CD14-positive monocyte (primary cell): Measurements from ENCODE around the gene FUT1. TPM values are rescaled to one million over a fixed set of nuclear protein-coding genes. Genes with fewer than 3 reads are reported as not detected.

Experiments used
- DNase-seq, 3 donors: peaks; one replicate each; pipeline ENCODE4 v3.0.0-alpha.2; 2011 to 2022
- H2AFZ ChIP-seq: 2 replicates; pipeline ENCODE4 v1.6.0; 2012; ENCODE audit warnings: mild to moderate bottlenecking, low read depth, low read length, inconsistent platforms; ENCODE audit not compliant: insufficient read depth, poor library complexity, severe bottlenecking
- H3K27ac ChIP-seq, 2 donors: 1 replicate in 1 of 2; 2 replicates in 1 of 2; pipeline ENCODE4 v1.5.1; 2012 to 2013; ENCODE audit warnings: low read length in 2 of 2, control low read depth in 1 of 2, inconsistent platforms in 1 of 2, low read depth in 1 of 2, mild to moderate bottlenecking in 1 of 2
- H3K27me3 ChIP-seq, 2 donors: one replicate each; pipeline versions ENCODE4 v1.6.0 to v1.6.1; 2011 to 2013; ENCODE audit warnings: low read length in 2 of 2; ENCODE audit not compliant: control insufficient read depth in 2 of 2, insufficient read depth in 2 of 2
- H3K36me3 ChIP-seq, 2 donors: replicated peaks in 1 of 2; 1 replicate in 1 of 2; 2 replicates in 1 of 2; pipeline versions ENCODE4 v1.5.1 to v1.6.1; 2012 to 2013; ENCODE audit warnings: low read length in 2 of 2, control low read depth in 1 of 2, inconsistent platforms in 1 of 2, mild to moderate bottlenecking in 1 of 2; ENCODE audit not compliant: insufficient read depth in 2 of 2, control insufficient read depth in 1 of 2
- H3K4me1 ChIP-seq, 2 donors: 1 replicate in 1 of 2; 2 replicates in 1 of 2; pipeline versions ENCODE4 v1.5.1 to v1.6.1; 2012 to 2013; ENCODE audit warnings: low read length in 2 of 2, control low read depth in 1 of 2, inconsistent platforms in 1 of 2, mild to moderate bottlenecking in 1 of 2, moderate library complexity in 1 of 2; ENCODE audit not compliant: insufficient read depth in 2 of 2, control insufficient read depth in 1 of 2
- H3K4me2 ChIP-seq: replicated peaks from 2 replicates; pipeline ENCODE3; 2012; ENCODE audit warnings: low read length, moderate library complexity, mild to moderate bottlenecking; ENCODE audit not compliant: poor library complexity, severe bottlenecking; ENCODE audit errors: extremely low read depth
- H3K4me3 ChIP-seq, 3 experiments: fragments of 200-600 bp in 1 of 3; sonication (generic) in 1 of 3; replicated peaks in 1 of 3; 1 replicate in 2 of 3; 2 replicates in 1 of 3; pipeline ENCODE4 v1.5.1; 2011 to 2013; ENCODE audit warnings: low read length in 3 of 3, mild to moderate bottlenecking in 3 of 3, control low read depth in 2 of 3, low read depth in 2 of 3, inconsistent platforms in 1 of 3, moderate library complexity in 1 of 3
- H3K79me2 ChIP-seq: 2 replicates; pipeline ENCODE4 v1.6.0; 2012; ENCODE audit warnings: mild to moderate bottlenecking, control low read depth, inconsistent platforms, low read length, moderate library complexity; ENCODE audit not compliant: insufficient read depth
- H3K9ac ChIP-seq: 2 replicates; pipeline ENCODE4 v1.6.0; 2017; ENCODE audit warnings: low read length, mild to moderate bottlenecking; ENCODE audit not compliant: insufficient read depth, poor library complexity, severe bottlenecking
- H3K9me3 ChIP-seq, 2 donors: replicated peaks in 1 of 2; 1 replicate in 1 of 2; 2 replicates in 1 of 2; pipeline versions ENCODE4 v1.5.1 to v1.6.1; 2012 to 2013; ENCODE audit warnings: low read length in 2 of 2, control low read depth in 1 of 2; ENCODE audit not compliant: control insufficient read depth in 1 of 2, insufficient read depth in 1 of 2
- H4K20me1 ChIP-seq: 2 replicates; pipeline ENCODE4 v1.6.0; 2012; ENCODE audit warnings: mild to moderate bottlenecking, low read length, control low read depth, moderate library complexity; ENCODE audit not compliant: insufficient read depth
- H3K27ac Mint-ChIP-seq, 7 donors: one replicate each; pipeline ENCODE4 v1.8.0; 2020; ENCODE audit warnings: mild to moderate bottlenecking in 7 of 7, mixed read lengths in 7 of 7, moderate library complexity in 6 of 7, inconsistent platforms in 2 of 7
- H3K27me3 Mint-ChIP-seq, 3 donors: one replicate each; pipeline ENCODE4 v1.8.0; 2021 to 2022; ENCODE audit warnings: low read depth in 3 of 3, mild to moderate bottlenecking in 3 of 3, mixed read lengths in 3 of 3, moderate library complexity in 3 of 3, inconsistent platforms in 1 of 3
- H3K36me3 Mint-ChIP-seq, 2 donors: one replicate each; pipeline ENCODE4 v1.8.0; 2020; ENCODE audit warnings: mixed read lengths in 2 of 2, inconsistent platforms in 1 of 2, mild to moderate bottlenecking in 1 of 2
- H3K4me1 Mint-ChIP-seq: one replicate; pipeline ENCODE4 v1.8.0; 2020; ENCODE audit warnings: mild to moderate bottlenecking, mixed read lengths
- H3K4me3 Mint-ChIP-seq, 2 donors: one replicate each; pipeline ENCODE4 v1.8.0; 2020; ENCODE audit warnings: mild to moderate bottlenecking in 2 of 2, mixed read lengths in 2 of 2, moderate library complexity in 1 of 2
- H3K9me3 Mint-ChIP-seq, 7 donors: one replicate each; pipeline ENCODE4 v1.8.0; 2020 to 2022; ENCODE audit warnings: mixed read lengths in 7 of 7, mild to moderate bottlenecking in 6 of 7, moderate library complexity in 6 of 7, inconsistent platforms in 2 of 7
- WGBS: methylation state at CpG from one replicate; pipeline ENCODE4 v1.1.5; 2013; ENCODE audit warnings: missing lambda C conversion rate; ENCODE audit not compliant: insufficient coverage; 5-methylcytosine and 5-hydroxymethylcytosine counted together
- intact Hi-C, 2 donors: fragments of 100-400 bp; cut with micrococcal nuclease; formaldehyde crosslinking; loops; one replicate each; pipeline versions ENCODE4 v1.15.0 to v1.15.1; 2023
- polyA plus RNA-seq, 3 donors: library from polyadenylated mRNA; depleted of rRNA in 1 of 3; unstranded in 2 of 3; stranded (reverse) in 1 of 3; fragments of 300-500 nt in 2 of 3; fragments of >200 nt in 1 of 3; fragmentation: Illumina TruSeq in 2 of 3; gene quantifications; 1 replicate in 2 of 3; 2 replicates in 1 of 3; pipeline ENCODE4 v1.2.3, GENCODE V29; 2012 to 2021
- TF ChIP-seq, protein P1 (sequence below): fragments of 200-600 bp; IDR thresholded peaks from one replicate; pipeline ENCODE4 v1.8.0; 2022; ENCODE audit warnings: antibody characterized with exemption, mild to moderate bottlenecking

FUT1 gene
- polyA plus RNA-seq, 3 donors = 0.03 TPM; not detected in 2

DNA sequence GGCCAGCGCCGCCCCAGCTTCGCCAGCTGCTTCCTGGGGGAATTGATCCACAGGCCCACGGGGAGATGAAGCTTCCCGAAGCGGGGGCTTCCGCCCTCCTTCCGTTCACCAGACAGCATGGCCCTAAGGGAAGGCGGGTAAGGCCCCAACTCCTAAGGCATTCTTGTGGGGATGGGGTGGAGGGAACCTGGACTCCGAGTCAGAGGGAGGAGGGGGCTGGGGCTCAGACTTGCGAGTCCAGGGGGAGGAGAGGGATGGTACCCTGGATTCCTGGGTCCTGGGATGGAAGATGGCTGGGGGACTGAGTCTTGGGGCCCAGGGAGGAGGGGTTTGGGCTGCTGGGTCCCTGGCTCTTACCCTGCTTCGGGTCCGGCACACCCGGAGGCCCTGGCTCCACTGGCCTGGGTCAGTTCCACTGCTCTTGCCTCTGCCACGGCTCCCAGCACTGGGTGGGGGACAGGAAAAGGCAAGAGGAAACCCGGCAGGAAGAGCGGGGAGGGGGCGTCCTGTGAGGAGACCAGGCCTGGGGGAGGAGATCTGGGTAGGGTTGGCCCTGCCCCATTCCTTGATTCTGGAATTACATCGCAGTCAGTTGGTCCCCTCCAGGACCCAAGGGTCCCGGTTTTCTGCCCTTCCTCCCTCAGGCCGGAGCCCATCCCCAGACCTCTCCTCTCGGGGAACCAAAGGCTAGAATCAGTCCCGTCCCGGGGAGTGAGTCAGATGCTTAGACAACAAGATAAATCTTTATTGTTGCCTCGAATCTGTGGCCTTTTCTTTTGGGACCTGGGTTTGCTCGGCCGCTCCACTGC lies 12.1 kb downstream of the FUT1 start, which contains the start of gene RASIP1:
RASIP1 (minus strand) TSS at position 447 of the 809 bp plus-strand sequence; CDS start at position 119, 328 bp downstream.
- peaks cover 3 to 24% (median 14%) of the 10 kb centered on the region in 7 donors for H3K9me3 Mint-ChIP-seq
- no peaks in the 10 kb centered on the region for H3K36me3 Mint-ChIP-seq
- peaks cover 13 to 27% of the 10 kb centered on the region in 2 donors for H3K4me1 ChIP-seq
- no peaks in the 10 kb centered on the region for H3K36me3 ChIP-seq
- no peak for DNase-seq
- H3K4me3 Mint-ChIP-seq = peak within 1 kb of the TSS in 1 of 2 donors; percentile 80
- peak within 1 kb of the TSS in 1 of 7 donors; percentile 36 for H3K27ac Mint-ChIP-seq
- intact Hi-C loops = no loop called here
- peak within 1 kb of the TSS; percentile 63 for H2AFZ ChIP-seq
- H4K20me1 ChIP-seq = no peaks in the 10 kb centered on the region
- H3K27me3 Mint-ChIP-seq = peaks cover 29 to 61% (median 43%) of the 10 kb centered on the region in 3 donors
- peaks cover 16% of the 10 kb centered on the region for H3K4me1 Mint-ChIP-seq
- H3K27me3 ChIP-seq = peaks cover 15 to 30% of the 10 kb centered on the region in 2 donors
- peak within 1 kb of the TSS; percentile 15 for H3K9ac ChIP-seq
- H3K4me2 ChIP-seq = peak within 1 kb of the TSS; percentile 74
- no peak within 1 kb of the TSS for H3K27ac ChIP-seq
- TF ChIP-seq, protein P1, sequence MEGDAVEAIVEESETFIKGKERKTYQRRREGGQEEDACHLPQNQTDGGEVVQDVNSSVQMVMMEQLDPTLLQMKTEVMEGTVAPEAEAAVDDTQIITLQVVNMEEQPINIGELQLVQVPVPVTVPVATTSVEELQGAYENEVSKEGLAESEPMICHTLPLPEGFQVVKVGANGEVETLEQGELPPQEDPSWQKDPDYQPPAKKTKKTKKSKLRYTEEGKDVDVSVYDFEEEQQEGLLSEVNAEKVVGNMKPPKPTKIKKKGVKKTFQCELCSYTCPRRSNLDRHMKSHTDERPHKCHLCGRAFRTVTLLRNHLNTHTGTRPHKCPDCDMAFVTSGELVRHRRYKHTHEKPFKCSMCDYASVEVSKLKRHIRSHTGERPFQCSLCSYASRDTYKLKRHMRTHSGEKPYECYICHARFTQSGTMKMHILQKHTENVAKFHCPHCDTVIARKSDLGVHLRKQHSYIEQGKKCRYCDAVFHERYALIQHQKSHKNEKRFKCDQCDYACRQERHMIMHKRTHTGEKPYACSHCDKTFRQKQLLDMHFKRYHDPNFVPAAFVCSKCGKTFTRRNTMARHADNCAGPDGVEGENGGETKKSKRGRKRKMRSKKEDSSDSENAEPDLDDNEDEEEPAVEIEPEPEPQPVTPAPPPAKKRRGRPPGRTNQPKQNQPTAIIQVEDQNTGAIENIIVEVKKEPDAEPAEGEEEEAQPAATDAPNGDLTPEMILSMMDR = no peak
- 26% methylated on average over 19 of the region's 27 CpGs for WGBS
- peaks cover 11 to 15% of the 10 kb centered on the region in 2 donors for H3K9me3 ChIP-seq
- peak within 1 kb of the TSS in 1 of 3 experiments; percentile 61 for H3K4me3 ChIP-seq
- H3K79me2 ChIP-seq = no peaks in the 10 kb centered on the region

DNA sequence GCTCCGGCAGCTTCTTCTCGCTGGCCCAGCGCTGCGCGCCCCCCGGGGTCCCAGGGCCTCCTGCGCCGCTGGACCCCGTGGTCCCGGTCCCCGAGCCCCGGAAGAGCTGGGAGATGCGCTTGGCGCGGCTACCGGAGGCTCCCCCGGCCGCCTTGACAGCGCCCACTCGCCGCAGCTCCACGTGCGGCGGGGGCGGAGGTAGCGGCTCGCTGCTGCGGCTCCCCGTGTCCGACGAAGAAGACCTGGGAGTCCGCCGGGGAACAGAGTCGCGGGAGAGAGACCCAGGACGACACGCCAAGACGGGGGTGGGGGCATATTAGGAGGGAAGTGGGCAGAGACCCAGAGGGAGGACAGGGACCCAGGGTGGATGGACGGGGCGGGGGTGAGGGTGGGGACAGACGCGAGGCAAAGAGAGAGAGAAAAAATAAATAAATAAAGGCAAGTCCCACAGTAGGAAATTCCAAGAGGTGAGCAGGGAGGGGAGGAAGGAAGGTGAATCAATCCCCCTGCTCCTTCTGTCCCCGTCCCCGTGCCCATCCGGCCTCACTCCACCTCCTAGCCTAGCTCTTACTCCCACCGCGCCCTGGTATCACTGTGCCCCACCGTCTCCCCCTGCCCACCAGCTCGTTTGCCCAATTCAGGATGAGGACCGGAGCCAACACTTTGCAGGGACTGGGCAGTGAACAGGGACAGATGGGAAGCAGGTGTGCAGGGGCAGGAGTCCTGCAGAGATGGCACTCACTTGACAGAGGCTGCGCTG lies 12.9 kb downstream of the FUT1 start:
- peak overlapping the region; percentile 63 for H2AFZ ChIP-seq
- no peak overlapping the region for H3K27ac Mint-ChIP-seq

More for the DNA sequence above, 12.9 kb downstream of the FUT1 start:
- TF ChIP-seq, protein P1 = no peak
- intact Hi-C loops = no loop called here
- under 1% methylated on average over 42 of the region's 51 CpGs for WGBS
- no peaks in the 10 kb centered on the region for H3K36me3 Mint-ChIP-seq
- peaks cover 16% of the 10 kb centered on the region for H3K4me1 Mint-ChIP-seq
- H3K9me3 Mint-ChIP-seq = peaks cover 2 to 22% (median 10%) of the 10 kb centered on the region in 7 donors
- H3K4me3 Mint-ChIP-seq = peak overlapping the region in 1 of 2 donors; percentile 80
- H3K9ac ChIP-seq = peak overlapping the region; percentile 15
- no peak for DNase-seq
- no peaks in the 10 kb centered on the region for H3K36me3 ChIP-seq
- H3K9me3 ChIP-seq = peaks cover 6 to 10% of the 10 kb centered on the region in 2 donors
- H3K27me3 ChIP-seq = peaks cover 14 to 24% of the 10 kb centered on the region in 2 donors
- no peak overlapping the region for H3K27ac ChIP-seq
- no peaks in the 10 kb centered on the region for H4K20me1 ChIP-seq
- peaks cover 13 to 27% of the 10 kb centered on the region in 2 donors for H3K4me1 ChIP-seq
- H3K79me2 ChIP-seq = no peaks in the 10 kb centered on the region
- peak overlapping the region; percentile 74 for H3K4me2 ChIP-seq
- peak overlapping the region in 1 of 3 experiments; percentile 61 for H3K4me3 ChIP-seq
- peaks cover 29 to 54% (median 37%) of the 10 kb centered on the region in 3 donors for H3K27me3 Mint-ChIP-seq
